ENCODE results near the gene GLIPR1L1. TPM values are rescaled to one million over a fixed set of nuclear protein-coding genes. Genes with fewer than 3 reads are reported as not detected.

Gene GLIPR1L1, protein sequence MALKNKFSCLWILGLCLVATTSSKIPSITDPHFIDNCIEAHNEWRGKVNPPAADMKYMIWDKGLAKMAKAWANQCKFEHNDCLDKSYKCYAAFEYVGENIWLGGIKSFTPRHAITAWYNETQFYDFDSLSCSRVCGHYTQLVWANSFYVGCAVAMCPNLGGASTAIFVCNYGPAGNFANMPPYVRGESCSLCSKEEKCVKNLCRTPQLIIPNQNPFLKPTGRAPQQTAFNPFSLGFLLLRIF
- not detected for total RNA-seq

DNA sequence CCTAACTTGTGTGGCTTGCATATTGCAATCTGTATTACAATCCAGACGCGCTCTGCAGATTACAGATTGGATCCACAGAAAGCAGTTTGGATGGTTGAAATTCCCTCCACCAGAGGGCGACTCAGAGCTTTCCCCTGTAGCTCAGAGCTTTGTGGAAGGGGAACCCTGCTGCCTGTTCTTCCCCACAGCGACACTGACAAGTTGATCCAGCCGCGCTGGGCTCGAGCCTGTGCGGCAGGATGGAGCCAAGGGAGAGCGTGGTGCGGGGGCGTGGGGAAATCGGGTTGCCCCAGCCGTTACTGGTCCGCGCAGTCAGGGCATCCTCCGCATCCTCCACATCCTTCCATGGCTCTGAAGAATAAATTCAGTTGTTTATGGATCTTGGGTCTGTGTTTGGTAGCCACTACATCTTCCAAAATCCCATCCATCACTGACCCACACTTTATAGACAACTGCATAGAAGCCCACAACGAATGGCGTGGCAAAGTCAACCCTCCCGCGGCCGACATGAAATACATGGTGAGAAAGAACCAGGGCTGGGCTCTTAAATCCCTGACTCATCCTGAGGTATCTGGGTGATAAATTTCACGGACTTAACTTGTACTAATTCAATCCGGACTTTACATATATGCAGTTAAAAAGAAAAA, at the start of gene GLIPR1L1:
Gene GLIPR1L1 (plus strand): TSS at position 287 of the 647 bp plus-strand sequence. CDS start 59 bp downstream, at position 346.

DNA sequence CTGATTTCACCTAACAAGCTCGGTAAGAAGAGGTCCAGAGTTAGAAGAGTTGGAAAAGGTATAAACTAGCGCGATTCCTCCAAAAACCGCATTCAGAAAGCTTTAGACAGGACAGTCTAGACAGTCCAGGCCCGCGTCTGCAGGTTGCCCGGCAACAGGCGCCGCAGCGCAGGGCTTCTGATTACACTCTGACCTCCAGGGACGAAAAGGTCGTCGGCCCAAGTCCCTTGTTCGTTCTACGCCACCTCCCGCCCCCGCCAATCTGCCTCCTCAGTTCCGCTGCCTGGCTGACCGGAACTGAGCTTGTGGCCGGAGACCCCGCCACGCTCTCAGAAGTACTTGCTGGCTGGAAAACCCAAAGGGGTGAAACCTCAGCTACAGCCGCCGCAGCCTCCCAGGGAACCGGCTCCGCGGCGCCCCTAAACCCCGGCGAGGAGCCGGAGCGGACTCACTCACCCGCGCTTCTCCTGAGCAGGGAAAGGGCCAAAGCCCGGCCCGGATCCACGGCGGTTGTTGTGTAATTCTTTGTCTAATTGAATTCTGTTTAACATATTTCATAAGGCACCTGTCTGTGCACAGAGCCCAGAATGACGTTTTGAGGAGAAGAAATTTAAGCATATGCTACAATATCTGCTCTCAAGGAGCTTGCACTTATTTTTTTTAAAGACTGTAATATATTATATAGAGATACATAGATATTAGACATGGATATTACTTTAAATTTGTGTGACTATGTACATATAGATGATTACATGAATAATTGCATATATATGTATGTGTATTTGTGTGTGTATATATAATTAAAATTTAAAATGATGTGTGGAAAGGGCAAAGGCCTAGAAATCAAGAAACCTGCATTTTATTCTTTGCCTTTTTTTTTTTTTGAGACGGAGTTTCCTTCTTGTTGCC, 4.3 kb upstream of the GLIPR1L1 start, which contains the start of gene CAPS2:
Gene CAPS2 (minus strand): TSS at position 407 of the 909 bp plus-strand sequence. CDS start 3,826 bp downstream, outside the sequence.

DNA sequence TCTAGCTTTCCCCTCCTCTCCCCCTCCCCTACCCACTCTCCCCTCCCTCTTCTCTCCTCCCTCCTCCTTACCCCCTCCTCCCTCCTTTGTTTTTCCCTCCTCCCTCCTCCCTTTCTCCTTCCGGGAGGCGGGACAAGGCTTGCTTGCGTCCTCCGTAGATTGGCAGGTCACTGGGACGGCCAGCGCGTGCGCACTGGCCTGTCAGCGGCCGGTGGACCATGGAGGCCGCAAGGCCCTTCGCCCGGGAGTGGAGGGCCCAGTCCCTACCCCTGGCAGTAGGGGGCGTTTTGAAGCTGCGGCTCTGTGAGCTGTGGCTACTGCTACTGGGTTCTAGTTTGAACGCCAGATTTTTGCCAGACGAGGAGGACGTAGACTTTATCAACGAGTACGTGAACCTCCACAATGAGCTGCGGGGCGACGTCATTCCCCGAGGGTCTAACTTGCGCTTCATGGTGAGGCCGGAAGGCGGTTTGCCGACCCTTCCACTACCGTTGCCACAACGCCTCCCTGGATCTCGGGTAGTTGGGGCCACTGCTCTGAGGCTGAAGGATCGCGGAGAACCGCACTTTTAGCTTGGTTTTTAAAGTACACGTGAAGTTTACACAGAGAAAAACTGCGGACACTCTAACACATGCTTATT, 56.5 kb downstream of the GLIPR1L1 start, which contains the start of gene GLIPR1L2:
Gene GLIPR1L2 (plus strand): TSS at position 191 of the 640 bp plus-strand sequence. CDS start 28 bp downstream, at position 219.

Other genes with a start within 250 kb of the GLIPR1L1 start
- not detected for gene KCNC2, start 124.8 kb upstream of the GLIPR1L1 start, total RNA-seq
- 1 to 10 TPM; 6.3 to 8.3 TPM for gene CAPS2, start 4.3 kb upstream of the GLIPR1L1 start, total RNA-seq
- under 1 TPM; under 0.01 to 0.34 TPM for gene GLIPR1L2, start 56.4 kb downstream of the GLIPR1L1 start, total RNA-seq
- 1 to 10 TPM; 1.7 to 3.3 TPM for gene GLIPR1, start 146.1 kb downstream of the GLIPR1L1 start, total RNA-seq
- gene KRR1, start 176.9 kb downstream of the GLIPR1L1 start, total RNA-seq, result 10 to 100 TPM; 29.3 to 31.0 TPM